Stimulated activated CD4-positive, alpha-beta T cell treated with anti-CD3 and anti-CD28 coated beads, TNF-alpha, amount 100 ng/mL, for 4 hours (primary cell): ENCODE results near the gene ZNF652.
"Not testable (repeated sequence)": the region's sequence is repeated elsewhere in the genome, so short reads cannot be mapped to it uniquely, and the experiment has no call there.

Source experiments
- DNase-seq, 3 experiments: peaks; one replicate each; pipeline ENCODE4 v3.0.0-alpha.2; 2020; ENCODE audit warnings: low read depth in 3 of 3

ZNF652 gene

DNA sequence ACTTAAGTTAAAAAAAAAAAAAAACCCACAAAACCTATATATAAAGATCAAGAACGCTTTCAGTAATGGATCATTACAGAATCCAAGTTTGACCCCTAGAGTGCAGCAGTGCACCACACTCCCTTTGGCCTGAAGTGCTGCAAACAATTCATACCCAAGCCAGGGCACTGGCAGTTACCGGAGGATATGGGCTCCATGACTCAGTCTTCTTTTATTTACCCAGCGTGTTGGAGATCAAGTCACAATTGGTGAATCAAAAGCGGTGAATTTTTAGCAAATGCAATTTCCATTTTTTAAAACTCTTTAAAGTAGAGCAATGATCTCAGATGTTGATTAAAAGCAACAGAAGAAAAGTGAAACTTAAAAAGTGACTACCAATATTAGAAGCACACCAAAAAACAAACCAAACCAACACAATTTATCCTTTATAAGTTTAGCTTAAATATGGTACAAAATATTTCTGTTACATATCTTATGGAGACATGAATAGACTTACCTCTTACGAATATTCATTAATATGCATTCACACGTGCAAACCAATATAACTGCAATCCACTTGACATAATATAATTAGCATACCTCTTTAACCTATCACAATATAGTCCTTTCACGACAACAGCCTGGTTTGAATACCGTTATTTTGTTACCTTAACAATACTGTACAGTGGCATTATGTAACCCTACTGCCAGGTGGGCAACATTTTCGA is 46.3 kb downstream of the ZNF652 start:
- DNase-seq: peak; percentile 29 to 71 (median 59)

DNA sequence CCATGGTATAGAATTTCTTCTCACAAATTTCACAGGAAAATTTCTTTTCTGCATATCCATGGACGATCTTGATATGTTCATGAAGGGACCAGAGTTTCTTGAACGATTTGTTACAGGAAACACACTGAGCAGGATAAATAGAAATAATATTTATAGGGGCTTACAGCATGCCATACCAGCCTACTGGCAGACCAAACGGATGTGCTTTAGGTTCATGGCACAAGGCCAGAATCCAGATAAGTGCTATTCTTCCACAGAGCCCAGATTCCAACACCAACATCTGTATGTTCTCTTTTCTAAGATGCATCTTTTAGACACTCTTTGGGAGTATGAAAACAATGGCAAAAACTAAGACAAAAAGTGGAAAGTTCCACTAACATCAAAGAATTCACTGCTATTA is 49.3 kb downstream of the ZNF652 start:
- DNase-seq: no peak

DNA sequence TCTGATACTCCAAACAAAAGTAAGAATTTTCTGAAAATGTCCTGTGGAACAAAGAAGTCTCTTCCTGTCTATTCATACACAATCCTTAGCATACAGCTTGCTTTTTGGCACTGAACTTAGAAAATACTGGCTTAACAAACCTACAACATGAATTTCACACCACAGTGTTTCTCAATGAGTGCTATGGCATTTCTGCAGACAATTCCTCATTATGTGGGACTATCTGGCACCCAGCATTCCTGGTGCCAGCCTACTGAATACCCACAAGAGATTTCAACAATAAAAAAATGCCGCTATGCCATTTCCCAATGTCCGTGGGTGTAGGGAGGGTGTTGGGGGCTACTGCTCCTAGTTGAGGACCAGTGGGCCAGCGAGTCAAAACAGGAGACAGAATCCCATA is 62.1 kb downstream of the ZNF652 start:
- DNase-seq: no peak

DNA sequence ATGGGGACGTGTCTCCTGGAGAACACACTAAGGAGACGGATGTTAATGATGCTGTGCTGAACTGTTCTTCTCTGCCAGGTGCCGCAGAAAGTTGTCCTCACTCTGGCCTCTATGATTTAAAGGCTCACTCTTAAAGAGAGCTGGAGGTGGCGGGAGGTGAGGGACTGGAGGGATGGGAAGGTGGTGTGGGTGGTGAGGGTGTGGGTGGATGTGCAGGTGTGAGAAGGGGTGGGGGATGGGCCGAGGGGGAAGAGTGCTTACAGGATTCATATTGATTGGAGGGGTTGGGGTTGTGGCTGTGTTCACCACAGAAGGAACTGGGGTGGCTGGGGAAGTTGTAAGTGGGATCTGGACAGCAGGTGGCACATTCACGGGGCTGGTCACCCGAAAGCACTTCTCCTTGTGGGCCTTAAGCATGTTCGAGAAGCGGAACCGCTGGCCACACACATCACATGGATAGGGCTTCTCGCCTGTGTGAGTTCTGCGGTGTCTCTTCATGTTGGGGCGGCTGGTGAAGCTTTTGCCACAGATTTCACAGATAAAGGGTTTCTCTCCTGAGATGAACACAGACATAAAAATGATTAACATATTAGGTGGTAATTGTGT is 63.6 kb downstream of the ZNF652 start:
- DNase-seq: no peak

DNA sequence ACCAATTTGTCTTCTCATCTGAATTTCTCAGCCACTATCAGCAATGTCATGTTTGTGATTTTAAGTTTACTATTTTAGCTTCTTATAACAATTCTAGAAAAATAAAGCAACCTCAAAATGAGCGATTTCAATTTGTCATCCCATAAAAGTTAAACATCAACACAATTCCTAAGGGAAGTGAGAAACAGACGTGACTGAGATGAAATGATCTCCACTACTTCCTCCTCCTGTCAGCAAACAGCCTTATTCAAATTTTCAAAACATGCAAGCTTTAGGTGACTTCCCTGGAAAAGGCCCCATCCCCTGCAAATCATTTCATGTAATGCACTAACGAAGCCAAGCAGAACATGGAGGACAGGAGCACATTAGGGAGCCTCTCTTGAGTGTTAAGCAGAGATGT is 64.9 kb downstream of the ZNF652 start:
- DNase-seq: no peak

DNA sequence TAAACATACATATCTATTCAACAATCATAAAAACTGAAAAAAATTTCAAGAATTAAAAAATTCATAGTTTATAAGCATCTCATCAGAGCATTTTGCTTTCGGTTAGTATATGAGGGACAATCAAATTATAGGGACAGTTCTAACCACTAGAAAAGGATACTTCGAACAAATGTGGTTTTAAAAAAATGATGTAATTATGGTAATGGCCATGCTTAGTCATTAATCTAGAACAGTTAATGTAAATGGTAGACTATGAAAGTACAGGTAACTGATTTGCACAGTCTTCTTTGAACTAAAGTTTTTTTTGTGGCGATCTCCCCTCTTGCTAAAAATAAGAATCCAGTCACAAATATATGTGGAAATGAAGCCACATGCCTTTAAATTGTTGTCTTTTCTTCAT is 67.9 kb downstream of the ZNF652 start:
- no peak for DNase-seq

DNA sequence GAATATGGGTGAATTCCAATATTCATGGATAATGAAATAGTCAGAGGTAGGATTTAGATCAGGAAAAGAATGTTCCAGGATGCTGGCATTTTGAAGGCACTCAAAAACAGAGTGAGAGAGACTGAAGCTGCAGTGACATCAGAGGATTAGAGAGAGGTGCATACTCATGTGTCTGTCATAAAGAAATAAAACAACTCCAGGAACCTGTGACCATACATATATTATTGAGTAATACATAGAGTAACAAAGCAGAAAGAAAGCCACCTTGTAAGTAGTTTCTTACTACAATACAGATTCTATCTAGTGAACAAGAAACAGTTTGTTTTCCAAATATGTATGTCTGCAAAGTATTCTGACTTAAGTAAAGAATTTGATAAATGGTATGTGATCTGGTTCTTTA is 69.1 kb downstream of the ZNF652 start:
- no peak for DNase-seq

DNA sequence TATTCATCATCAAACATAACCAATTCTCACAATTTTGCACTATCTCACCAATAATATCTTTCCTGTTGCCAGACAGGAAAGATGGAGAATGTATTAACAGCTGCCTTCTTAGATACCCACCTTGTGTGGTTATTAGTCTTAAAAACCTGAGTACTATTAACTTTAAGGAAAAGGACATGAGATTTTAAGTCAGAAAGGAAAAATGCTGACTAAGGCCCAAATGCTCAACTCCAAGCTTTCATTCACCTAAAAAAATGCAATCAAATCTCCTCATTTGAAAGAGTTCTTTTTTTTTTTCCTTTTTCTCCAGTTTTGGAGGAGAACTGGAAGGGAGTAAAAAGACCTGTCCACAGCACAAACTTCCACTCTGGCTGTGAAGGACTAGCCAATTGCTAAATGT is 70.1 kb downstream of the ZNF652 start:
- DNase-seq: no peak

DNA sequence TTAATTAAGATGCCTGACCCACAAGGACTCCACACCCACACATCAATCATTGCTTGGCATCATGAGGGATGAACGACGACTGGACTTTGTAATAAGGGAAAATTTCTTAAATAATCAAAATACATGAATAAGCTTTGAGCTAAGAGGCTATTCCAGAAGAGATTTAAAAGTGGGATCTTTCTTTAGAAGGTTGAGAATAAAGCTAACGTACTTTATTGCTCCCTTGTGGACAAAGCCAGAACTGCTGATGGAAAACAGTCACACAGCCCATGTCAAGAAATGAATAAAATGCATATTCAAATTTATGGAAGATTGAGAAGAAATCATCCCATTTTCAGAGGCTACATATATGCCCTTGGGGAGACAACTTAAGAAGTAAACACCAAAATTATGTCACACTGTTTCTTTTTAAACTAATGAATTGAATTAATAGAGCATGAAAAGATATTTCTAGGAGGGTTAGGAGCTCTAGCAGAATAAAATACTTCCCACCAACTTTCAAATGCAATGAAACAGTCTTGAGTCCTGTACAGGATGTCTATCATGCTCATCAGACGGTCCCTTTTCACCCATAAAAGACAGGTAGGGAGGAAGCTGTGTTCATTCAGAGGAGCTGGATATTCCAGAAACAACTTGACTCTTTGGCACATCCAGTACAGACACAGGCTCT is 71.2 kb downstream of the ZNF652 start:
- no peak for DNase-seq

DNA sequence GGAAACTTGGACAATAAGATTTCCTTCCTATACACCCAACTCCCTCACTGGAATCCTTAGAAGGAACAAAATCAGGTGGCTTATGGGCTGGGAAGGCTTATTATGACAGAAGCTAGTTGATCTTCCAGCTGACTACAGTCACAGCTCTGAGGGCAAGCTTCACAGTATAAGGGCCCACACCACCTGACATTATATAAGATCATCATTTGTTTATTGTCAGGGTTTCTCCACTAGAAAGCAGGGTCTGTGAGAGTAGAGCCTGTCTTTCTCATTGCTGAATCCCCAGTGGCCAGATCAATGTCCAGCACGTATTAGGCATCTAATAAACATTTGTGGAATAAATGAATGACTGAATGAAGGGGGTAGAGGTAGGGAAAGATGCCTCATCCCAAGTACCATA is 73.7 kb downstream of the ZNF652 start:
- no peak for DNase-seq

DNA sequence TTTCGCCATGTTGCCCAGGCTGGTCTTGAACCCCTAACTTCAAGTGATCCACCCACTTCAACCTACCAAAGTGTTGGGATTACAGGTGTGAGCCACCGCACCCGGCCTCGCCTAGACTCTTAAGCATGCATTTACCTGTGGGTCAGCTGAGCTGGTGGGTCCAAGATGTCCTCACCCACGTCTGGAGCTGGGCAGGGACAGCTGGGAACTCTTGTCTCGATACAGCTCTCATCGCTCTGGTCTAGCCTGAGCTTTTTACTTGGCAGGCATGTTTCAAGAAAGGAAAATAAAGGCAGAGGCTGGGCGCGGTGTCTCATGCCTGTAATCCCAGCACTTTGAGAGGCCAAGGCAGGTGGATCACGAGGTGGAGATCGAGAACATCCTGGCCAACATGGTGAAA is 74.6 kb downstream of the ZNF652 start:
- DNase-seq: no peak

DNA sequence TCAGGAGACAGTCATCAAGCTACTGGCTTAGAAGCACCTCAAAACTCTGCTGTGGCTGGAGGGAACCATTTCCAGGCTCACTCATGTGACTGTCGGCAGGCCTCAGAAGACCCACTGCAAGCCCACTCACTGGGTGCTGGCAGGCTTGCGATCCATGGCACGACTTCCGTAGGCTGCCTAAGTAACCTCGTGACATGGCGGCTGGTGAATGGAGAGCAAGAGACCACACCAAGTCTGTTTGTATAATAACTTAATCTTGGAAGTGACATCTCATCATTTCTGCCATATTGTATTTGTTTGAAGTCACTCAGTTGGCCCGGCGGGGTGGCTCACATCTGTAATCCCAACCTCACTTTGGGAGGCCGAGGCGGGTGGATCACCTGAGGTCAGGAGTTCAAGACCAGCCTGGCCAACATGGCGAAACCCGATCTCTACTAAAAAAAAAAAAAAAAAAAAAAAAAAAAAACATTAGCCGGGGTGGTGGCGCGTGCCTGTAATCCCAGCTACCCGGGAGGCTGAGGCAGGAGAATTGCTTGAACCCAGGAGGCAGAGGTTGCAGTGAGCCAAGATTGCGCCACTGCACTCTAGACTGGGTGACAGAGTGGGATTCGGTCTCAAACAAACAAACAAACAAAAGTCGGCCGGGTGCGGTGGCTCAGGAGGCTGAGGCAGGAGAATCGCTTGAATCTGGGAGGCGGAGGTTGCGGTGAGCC is 75.6 kb downstream of the ZNF652 start:
- DNase-seq: not testable (repeated sequence)

DNA sequence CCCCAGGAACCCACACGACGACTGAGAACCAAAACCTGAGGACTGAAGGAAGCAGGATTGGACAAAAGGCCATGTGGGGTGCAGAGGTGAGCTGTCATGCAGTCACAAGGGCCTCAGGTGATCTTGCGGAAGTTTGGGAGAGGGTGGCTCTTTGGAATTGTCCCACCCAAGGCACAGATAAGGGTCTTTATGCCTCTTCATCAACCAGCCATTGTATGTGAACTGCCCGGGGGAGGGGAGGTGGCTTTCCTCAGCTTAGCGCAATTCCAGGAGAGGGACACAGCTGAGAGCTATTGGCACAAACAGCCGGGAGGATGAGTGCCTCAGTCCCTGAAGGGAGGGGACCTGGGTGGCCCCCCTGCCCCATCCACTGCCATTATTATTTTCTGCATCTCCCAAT is 76.3 kb downstream of the ZNF652 start:
- no peak for DNase-seq

DNA sequence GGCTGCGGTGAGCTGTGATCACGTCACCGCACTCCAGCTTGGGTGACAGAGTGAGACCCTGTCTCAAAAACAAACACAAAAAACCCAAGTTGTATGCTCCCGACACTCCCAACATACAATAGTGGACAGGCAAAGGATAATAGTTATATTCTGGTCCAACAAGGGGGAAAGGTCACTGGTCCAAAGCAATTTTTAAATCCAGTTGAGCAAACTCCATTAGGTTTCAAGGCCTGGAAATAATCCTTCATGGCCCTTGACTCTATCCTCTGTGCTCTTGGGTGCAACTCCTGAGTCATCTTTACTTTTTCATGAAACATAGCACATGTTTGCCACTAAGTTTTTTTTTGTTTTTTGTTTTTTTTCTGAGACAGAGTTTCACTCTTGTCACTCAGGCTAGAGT is 81.1 kb downstream of the ZNF652 start:
- no peak for DNase-seq

DNA sequence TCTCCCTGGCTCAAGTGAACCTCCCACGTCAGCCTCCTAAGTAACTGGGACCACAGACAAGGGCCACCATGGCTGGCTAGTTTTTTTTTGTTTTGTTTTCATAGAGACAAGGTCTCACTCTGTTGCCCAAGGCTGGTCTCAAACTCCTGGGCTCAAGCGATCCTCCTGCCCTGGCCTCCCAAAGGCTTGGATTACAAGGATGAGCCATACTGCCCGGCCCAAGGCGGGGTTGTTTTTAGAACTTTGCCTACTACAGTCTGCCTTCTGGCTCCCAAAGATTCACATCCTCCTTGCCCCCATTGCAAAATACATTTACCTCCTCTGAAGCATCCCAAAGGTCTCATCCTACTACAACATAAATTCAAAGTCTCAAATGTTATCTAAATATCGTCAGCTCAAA is 82.0 kb downstream of the ZNF652 start:
- no peak for DNase-seq

DNA sequence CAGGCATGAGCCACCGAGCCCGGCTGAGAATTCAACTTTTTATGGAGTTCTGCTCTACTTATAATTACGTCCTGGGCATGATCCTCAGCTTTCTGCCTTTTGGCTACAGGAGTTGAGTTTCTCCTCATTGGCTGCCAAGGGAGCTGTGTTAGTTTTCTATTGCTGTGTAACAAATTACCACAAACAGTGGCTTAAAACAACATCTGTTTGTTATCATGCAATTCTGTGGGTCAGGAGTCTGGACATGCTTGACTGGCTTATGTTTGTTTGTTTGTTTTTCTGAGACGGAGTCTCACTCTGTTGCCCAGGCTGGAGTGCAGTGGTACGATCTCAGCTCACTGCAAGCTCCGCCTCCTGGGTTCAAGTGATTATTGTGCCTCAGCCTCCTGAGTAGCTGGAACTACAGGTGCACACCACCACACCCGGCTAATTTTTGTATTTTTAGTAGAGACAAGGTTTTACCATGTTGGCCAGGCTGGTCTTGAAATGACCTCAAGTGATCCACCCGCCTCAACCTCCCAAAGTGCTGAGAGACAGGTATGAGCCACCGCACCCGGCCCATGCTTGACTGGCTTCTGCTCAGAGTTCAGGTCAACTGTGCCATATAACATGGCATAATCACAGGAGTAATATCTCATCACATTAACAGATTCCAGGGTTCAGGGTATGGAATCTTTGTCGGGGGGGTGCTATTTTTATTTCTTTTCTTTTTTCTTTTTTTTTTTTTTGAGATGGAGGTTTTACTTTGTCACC is 82.6 kb downstream of the ZNF652 start:
- DNase-seq: not testable (repeated sequence)

DNA sequence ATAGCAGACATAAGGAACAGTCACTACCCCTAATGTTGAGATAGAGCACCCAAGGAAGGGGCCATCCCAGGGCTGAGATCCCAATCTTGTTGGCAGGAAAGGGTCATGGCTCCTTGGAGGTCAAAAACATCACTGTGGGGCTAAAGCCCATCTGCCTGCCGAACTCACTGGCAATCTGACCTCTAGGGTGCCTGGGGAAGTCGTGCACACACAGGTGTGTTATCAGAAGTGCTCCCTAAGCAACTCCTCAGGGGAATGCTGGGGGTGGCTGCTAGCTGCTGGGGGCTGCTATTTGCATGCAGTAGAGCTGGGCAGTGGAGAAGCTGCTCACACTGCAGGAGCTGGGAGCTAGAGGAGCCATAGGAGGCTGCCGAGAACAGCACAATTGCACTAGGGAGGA is 84.0 kb downstream of the ZNF652 start:
- no peak for DNase-seq

DNA sequence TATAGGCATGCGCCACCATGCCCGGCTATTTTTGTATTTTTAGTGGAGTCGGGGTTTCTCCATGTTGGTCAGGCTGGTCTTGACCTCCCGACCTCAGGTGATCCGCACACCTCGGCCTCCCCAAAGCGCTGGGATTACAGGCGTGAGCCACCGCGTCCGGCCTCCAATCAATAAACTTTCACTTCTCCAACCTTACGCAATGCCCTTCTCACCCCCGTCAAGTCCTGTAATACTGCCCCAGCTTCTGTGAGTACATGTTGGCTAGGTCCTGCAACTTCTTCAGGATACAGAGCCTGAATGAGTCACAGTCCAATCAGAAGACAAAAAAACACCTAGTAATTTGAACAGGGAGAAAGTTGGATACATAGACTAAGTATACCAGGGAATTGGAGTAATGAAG is 84.4 kb downstream of the ZNF652 start:
- DNase-seq: no peak

DNA sequence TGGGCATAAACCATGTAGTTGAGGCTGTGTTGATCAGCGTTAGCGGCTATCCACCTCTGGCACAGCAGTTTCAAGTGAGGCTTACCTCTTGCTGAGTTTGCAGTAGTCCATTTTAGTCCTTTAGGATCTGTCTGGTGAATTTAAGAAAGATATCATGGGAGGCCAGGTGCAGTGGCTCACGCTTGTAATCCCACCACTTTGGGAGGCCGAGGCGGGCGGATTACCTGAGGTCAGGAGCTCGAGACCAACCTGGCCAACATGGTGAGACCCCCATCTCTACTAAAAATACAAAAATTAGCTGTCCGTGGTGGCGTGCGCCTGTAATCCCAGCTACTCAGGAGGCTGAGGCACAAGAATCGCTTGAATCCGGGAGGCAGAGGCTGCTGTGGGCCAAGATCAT is 86.1 kb downstream of the ZNF652 start:
- DNase-seq: not testable (repeated sequence)

DNA sequence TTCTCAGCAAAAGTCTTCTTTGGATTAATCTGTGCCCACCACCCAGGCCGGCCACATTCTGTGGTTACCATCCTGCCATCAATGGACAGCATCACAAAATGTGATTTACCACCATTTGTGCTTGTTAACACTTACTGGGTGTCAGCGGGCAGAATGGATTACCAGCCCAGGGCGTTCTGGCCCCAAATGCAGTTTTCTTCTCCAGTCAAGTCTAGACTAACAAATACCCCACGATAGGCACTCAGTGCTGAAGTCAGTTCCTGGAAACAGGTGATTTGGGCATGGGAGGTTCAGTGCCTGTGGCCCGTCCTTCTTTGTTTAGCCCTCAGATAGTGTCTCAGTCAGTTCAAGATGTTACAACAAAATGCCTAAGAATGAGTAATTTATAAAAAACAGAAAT is 92.7 kb downstream of the ZNF652 start:
- no peak for DNase-seq

DNA sequence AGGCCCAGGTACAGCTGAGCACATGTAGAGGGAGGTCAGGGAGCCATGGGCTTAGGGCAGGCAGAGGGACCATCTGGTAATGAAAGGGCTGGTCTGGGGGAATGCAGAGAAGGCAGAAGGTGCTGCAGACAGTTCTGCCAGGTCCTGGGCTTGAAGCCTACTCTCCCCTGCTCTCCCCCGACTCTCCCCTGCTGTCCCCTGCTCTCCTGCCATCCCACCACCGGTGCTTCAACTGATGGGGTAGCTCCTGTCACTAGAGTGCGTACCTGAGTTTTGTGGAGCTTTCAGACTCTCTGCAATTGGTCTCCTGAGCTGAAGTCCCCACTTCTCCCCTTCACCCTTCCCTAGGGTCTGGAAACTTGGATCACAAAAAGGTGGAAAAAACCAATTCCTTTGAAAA is 94.1 kb downstream of the ZNF652 start:
- DNase-seq: no peak

DNA sequence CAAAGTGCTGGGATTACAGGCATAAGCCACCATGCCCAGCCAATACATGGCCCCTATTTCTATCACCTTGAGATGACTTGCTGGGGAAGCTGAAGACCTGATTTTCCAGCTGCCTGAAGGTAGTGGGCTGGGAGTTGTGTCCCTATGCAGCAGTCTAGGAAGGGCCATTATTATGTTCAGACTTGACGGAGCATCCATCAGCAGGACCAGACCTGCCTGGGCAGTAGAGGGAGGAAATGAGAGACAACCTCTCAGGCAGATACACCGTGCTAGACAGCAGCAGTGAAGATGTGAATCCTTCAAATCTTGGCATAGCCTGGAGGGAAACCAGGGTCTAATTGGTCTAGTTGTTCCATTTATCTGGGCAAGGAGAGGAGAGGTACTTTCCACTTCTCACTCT is 95.8 kb downstream of the ZNF652 start:
- DNase-seq: no peak
